ENCODE results near the gene MRPL16.
A peak's percentile ranks its signal among the peaks of the same experiment; 100 is the strongest.
"Not testable (repeated sequence)": the region's sequence is repeated elsewhere in the genome, so short reads cannot be mapped to it uniquely, and the experiment has no call there.

MRPL16 gene

DNA sequence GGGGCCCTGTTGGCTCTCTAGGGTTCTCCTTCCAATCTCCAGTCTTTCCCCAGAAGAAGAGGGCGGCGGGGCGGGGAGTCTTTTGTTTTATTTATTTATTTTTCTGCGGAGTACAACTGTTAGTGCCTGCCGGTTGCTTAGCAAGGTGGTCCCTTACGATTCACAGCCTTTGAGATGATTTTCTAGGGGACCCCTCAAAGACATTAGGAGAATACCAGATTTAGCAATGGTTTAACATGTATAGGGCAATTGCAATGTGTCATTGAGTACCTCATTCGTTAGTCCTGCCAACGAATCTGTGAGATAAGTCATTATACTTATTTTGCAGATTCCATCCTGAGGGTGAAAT lies 307 bp upstream of the MRPL16 start:
- no peak for DNase-seq (ENCODE audit: low spot score)

DNA sequence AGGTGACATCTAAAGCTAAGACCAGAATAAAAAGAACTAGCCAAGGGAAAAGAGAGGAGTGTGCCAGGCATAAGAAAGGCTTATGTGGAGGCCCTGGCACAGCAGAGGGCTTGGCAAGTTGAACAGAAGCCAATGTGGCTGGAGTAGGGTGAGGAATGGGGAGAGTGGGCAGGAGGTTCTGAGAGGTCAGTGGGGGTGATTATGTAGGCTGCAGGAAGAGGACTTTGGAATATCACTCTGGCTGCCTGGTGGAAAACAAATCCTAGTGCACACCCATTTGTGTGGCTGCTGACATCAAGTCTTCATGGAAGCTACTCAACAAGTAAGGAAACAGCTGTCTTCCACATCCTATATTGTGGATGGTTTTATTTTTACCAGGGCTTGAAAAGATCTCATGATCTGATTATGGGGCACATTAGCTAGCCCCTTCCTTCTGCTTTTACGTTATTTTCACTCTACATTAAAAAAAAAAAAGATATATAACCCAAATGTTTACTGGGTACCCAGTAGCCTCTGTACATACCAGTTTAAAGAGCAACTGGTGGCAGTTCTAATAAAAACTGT lies 3.4 kb downstream of the MRPL16 start:
- no peak for DNase-seq (ENCODE audit: low spot score)

DNA sequence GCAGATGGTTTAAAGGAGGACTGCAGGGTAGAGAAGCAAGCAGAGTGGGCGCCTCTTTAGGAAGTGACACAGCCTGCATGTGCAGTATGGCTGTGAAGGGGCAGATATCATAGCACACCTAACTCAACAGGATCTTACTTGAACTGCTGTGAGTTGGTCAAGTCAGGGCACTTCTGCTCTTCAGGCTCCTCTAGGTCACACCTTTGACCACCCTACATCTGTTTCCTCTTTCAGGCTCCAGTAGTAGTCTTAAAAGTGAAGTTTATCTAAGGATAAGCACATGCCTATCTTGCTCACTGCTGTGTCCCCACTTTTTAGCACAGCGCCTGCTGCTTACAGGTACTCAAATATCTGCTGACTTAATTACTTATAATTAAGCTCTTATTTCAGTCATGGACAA lies 6.5 kb downstream of the MRPL16 start:
- DNase-seq (ENCODE audit: low spot score): no peak

DNA sequence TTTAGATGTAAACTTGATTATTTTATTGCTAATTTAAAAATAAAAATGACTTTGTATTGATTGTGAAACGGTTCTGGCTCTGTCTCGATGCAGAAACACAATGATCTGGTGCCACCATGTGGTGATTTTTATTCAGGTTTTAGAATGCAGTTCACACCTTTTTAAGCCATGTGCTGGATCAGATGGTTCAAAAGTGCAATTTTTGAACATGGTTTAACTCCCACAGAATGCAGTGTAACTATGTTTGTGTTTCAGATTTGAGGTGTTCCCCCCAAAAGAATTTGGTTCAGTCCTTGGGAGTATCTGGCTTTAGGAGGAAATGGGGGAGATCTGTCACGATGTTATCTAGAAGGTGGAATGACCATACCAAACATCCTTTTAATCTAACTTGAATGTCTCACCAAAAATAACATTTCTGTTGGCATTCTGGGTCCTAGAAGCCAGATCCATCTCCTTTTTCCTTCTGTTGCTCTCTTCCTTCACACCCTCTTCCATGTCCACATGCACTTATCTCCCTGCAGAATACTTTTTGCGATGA lies 7.9 kb downstream of the MRPL16 start:
- DNase-seq (ENCODE audit: low spot score): no peak

DNA sequence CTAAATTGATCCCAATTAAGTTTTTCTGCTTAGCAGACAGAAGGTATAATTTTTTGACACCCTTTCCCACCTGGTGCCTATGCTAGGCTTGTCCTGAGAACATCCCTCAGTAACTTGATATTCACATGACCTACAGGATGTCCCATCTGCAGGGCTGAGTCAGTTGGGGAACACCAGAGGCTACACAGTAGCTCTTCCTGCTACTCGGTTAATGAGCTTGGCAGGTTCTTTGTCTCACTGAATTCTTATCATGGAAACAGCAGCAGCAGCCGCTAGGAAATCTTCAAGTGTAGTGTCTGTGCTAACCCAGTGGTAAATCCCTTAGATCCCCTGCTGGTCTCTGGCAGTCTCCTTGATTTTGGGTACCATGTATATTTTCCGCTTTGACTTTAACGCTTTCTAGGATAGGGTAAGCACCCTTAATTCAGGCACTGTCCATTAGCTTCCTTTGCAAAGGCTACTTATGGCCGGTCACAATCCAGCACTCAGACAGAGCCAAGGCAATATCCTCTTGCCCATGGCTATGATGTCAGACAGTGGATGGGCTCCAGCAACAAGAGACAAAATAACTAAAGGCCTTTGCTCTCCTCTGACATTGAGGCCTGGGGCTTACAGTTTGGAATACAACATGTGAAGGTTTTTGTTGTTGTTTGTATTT lies 8.5 kb downstream of the MRPL16 start:
- DNase-seq (ENCODE audit: low spot score): no peak

DNA sequence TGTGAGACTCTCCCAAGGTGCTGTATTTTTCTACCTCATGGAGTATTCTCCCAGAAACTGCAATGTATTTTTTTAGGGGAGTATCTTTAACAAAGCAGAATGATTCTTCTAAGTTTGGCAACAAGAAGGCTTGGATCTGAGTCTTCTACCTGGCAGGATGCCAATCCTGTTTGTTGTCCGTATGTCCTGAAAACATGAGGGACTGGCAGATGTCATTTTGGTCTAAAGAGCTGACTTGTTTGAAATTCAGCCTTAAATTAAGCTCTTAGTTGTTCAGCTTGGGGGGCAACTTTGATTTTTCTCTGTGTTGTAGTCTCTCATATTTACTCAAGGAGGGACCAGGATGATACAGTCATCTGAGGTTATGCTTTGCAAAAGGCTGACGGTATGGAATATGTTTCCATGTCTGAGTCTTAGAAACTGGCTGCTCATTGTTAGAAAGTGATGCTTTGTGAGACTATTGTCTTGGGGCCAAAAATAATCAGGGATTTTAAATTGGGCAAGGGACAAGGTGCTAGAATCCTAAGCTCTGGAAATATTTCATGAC lies 9.3 kb downstream of the MRPL16 start:
- no peak for DNase-seq (ENCODE audit: low spot score)

DNA sequence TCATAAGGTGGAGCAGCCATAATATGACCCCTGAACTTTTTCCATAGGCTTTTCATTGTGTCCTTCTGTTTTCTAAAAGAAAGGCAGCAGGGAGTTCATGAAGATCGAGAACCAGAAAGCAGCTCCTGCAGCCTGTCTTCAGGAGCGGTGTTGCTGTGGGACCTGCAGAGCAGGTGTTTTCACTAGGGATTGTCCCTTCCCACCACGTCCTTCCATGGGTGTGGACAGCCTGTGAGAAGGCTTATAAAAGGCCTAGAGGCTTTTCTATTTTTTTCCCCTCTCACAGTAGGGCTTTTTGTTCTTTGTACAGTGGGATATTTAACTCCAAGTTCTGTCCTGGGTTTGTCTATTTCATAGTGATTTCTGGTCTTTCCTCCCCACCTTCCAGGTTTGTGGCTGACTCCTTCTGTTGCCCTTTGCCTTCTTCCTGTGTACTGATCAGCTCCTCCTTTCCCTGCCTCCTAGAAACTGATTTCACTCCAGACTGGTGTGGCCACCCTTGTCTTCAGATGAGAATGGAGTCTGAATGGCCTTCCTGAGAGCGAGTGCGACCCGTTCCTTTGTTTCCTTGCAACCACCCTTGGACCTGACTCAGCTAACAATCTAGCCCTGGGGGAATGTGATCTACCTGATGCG lies 10.1 kb downstream of the MRPL16 start:
- no peak for DNase-seq (ENCODE audit: low spot score)

DNA sequence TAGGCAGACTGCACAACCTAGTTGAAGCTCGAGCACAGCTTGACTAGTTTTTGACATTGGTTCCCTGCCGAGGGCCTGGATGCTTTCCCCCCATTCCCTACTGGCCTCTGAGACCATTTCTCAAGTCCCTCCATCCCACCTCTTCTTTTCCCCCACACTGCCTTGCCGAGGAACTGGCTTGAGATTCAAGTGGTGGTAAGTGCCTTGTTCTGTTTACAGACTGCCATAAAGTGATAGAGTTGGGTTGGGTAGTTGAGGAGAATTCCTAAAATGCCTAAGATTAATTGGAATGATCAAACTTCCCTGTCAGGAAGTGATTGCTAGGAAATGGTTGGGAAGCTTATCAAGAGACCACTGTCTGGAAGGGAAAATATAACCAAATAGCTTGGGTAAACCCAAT lies 16.2 kb downstream of the MRPL16 start:
- no peak for DNase-seq (ENCODE audit: low spot score)

DNA sequence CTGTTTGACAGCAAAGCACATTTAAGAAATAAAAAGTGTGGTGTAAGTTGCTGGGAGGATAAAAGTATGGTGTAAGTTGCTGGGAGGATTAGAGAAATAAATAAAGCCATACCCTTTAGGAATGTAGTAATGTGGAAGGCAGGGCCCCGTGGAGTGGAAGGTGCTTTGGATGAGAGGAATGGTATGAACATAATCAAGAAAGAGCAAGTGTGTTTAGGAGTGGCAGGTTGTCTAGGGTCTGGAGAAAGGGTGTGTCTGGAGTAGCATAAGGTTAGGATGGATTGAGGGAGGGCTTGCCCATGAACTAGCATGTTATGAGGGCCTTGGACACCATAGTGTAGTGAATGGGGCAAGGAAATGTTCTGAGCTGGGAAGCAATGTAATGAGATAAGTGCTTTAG lies 18.1 kb downstream of the MRPL16 start:
- no peak for DNase-seq (ENCODE audit: low spot score)

DNA sequence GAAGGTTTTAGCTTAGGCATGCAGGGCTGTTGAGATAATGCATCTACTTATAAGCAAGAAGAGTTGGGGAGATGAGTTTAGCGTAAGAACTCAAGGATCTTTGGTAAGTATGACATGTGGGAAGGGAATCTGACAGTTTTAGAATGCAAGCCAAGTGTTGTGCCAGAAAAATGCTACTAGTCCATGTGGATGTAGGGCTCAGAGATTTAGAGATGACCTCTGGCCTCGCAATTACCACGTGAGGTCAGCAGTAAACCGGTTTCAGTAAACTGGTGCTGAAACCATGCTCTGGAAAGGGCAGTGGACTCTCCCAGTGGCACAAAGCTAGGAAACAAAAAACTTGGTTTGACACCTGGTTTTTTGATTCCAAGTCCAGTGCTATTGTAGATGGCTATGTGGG lies 18.9 kb downstream of the MRPL16 start:
- no peak for DNase-seq (ENCODE audit: low spot score)

DNA sequence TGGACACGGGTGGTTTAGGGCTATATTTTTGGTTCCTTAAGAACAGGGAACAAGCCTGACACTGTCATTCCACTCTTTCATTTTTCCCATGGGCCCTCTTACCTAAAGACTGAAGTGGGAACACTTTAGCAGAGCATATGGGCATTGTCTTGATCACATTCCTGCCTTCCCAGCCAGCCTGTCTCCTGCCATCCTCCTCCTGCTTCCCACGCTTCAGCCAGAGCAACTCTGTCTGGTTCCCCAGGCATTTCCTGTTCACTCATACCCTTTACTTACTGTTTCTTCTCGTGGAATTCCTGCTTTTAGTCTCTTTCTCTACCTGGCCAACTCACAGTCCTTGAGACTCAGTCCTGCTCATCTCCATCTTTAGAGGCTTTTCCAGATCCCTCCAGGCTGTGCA lies 22.8 kb downstream of the MRPL16 start:
- DNase-seq (ENCODE audit: low spot score): peak; percentile 70

DNA sequence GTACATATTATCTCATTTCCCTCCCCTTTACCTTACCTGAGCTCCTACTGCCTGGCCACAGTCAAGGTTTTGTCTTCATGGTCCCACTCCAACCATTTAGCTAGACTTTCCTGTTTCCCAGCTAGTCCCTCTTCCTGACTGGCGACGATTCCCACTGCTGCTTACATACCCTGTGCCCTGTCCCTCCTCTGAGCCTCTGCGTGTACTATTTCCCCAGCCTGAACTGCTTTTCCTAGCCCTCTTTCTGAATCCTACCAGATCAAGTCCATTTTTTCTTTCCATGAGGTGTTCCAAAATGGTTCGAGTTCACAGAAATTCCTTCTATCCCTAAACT lies 23.4 kb downstream of the MRPL16 start:
- DNase-seq (ENCODE audit: low spot score): no peak

DNA sequence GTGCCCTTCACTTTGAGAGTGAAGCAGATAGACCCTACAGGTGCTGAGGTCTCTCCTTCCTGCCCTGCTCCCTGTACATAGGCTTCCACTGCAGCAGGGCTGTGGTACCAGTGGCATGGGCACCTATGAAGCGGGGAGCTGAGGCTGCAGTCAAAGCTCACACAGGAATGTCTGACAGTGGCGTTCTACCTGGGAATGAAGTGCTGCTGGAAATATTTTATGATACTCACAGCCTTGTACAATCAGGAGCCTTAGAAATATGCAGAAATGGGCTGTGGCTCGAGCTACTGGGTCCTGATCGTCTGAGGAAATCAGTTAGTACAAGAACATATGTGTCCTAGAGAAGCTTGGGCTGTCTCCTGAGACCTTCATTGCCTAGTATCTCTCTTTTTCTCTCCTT lies 24.8 kb downstream of the MRPL16 start:
- no peak for DNase-seq (ENCODE audit: low spot score)

DNA sequence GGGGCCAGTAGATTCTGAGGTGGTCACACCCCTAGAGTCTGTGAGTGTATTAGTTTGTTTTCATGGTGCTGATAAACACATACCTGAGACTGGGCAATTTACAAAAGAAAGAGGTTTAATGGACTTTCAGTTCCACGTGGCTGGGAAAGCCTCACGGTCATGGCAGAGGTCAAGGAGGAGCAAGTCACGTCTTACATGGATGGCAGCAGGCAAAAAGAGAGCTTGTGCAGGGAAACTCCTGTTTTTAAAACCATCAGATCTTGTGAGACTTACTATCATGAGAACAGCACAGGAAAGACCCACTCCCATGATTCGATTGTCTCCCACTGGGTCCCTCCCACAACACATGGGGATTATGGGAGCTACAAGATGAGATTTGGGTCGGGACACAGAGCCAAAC lies 26.1 kb downstream of the MRPL16 start:
- not testable (repeated sequence) for DNase-seq (ENCODE audit: low spot score)

DNA sequence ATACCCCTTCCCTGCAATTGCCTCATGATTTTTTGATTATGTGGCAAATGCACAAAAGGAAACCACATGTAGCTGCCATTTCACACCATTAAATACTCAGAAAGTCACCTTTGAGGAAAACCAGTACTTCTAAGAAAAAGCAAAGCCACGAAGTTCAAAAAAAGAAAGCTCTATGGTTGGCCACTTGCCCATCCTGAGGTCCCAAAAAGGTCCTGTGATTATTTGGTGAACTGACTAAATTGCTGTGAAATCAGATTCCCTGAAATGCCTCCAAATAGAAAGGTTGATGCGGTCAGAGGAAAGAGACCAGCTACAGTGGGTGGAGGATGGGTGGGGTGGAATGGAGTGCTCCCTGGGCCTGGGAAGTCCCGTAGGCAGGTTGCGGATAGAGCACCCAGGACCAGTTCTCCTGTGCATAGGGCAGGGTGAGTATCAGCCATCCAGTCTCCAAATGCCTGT lies 26.9 kb downstream of the MRPL16 start:
- no peak for DNase-seq (ENCODE audit: low spot score)

DNA sequence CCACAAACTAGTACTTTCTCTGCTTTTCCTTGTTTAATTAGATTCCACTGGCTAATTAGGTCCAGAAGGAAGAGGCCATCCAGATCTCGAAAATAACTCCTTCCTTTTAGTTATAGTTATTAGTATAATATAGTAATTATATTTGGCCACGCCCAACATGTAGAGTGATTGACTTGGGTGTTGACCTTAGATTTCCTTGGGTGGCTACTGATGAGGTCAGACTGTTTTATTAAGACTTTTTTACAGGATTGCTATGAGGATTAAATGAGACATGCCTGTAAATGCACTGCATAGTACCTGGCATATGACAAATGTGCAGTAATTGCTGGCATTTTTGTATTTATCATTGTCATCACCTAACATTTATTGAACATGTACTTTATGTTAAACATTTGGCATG lies 28.5 kb downstream of the MRPL16 start:
- no peak for DNase-seq (ENCODE audit: low spot score)

DNA sequence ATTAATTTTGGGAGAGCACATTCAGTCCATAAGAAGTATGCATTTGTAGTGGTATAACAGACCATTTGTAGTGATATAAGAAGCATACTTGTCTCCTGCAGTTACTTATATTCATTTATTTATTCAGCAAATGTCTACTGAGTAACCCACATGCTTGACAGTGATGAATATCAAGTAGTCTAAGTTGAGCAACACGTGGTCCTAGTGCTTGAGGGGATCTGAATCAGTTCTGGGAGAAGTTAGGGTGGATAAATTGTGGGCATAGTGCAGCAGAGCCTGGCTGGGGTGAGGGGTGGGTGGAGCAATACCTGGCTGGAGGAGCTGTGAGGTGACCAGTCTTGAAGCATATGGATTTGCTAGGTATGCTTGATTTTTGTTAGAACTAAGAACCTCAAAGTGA lies 31.1 kb downstream of the MRPL16 start:
- DNase-seq (ENCODE audit: low spot score): no peak

DNA sequence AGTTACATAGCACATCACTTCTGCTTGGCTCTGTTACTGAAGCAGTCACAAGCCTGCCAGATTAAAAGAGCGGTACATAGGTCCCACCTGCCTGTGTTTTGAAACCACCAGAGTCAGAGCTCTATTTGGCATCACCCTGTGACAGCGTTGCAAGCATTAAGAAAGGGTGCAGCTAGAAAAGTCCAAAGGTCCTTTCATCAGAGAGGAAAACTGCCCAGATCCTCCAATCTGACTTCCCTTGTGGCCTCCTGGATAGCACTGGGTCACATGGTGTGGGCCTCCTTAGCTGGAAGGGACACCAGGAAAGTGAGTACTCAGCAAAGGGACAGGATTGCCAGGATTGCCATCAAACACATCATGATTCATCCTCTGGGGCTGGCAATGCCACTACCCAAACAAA lies 32.5 kb downstream of the MRPL16 start:
- DNase-seq (ENCODE audit: low spot score): no peak

DNA sequence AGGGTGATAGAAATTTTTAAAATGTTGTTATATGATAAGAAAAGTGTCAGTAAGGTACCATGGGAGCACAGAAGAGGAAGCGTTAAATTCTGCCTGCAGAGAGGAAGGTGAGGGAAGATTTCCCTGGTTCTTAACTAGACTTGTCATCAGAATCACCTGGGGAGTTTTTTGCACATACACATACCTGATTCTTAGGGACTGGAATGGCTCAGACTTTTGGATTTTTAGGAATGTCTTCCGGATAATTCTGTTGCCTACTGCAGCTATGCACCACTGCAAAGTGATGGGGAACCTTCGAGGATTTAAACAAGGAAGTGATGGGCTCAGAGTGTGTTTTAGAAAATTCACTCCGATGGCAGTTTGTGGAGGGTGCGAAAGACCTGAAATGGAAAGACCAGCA lies 33.5 kb downstream of the MRPL16 start:
- DNase-seq (ENCODE audit: low spot score): no peak

DNA sequence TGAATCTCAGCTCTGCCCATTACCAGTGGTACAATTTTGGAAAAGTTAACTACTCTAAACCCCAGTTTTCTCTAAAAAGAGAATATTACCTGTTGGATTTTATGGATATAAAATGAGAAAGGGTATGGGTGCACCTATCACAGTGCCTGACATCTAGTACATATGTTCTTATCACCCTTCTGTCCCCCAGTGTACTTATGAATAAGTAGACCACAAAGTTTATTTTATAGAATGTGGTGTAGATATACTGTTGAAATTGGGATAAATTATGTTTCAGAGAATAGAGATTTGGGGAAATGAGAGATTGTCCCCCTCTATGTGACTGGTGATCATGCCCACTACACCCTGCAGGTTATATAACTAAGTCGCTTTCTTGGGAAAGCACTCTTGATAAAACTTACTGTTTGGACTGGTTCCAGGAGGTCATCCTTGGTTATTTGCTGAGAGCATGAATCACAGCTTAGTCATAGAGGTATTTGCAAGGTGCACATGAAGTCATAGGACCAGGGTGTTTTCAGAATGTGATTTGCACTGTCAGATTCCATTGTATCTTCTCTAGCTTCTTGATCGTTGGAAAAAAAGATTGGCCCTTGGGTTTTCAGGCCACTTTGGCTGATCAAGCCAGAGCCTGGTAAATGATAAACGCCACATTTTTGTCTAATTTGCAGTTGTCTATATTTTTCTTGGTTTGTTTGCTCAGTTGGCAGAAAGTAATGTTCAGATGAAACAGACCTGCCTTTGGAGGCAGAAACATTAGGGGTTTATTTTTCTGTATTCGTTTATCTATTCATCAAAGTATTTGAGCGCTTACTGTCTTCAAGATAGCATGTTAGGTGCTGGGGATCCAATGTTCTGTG lies 34.1 kb downstream of the MRPL16 start:
- DNase-seq (ENCODE audit: low spot score): peak; percentile 17

DNA sequence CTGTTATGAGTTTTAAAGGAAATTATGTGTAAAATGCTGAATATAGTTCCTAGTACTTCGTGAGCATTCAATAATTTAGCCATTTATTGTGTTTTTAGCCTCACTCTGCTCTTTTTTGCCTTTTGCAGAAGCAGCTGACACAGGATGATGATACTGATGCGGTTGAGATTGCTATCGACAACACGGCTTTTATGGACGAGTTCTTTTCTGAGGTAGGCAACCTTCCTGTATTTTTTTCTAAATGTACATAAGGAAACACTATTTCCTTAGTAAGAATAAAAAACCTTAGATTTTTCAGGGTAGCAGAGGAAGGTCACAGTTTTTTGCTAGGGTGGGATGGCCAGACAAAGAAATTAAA lies 37.5 kb downstream of the MRPL16 start:
- DNase-seq (ENCODE audit: low spot score): no peak

DNA sequence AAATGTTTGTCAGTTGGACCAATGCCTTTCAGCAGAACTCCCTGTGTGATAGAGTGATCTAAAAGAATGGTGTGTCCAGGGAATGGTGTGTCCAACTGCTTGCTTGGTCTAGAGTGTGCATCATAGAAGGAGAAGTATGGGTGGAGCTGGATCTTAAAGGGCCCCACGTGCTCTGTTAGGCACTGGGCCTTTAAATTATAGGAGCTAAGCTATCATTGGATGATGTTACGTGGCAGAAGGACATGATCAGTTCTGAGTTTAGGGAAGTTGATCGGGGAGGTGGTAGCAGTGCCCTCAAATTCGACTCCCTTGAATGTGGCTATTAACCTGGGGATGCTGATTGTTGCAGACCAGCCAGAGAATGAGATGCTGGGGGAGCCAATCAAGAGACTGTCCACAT lies 39.0 kb downstream of the MRPL16 start:
- no peak for DNase-seq (ENCODE audit: low spot score)

DNA sequence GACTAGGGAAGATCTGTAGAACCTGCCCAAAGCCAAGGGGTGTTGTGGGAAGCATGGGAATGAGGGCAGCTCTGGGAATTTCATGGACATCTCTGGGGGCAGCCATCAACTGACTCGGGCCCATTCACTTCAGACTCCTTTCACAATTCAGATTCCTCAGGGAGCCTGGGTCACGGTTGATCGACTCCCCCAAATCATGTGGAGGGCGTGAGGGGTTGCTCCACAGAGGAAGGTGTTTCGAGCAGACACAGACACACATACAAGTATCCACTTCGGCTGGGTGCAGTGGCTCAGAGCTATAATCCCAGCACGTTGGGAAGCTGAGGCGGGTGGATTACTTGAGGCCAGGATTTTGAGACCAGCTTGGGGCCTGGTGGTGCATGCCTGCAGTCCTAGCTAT lies 39.7 kb downstream of the MRPL16 start:
- DNase-seq (ENCODE audit: low spot score): no peak
